Smooth muscle cell (in vitro differentiated cells): ENCODE results near the gene NPIPB6. TPM values are rescaled to one million over a fixed set of nuclear protein-coding genes. Genes with fewer than 3 reads are reported as not detected.

Source experiments
- DNase-seq: peaks from one replicate; lab custom pipeline; 2025; ENCODE audit not compliant: unreplicated experiment; lab: John Stamatoyannopoulos, UW
- H2AFZ ChIP-seq: fragments of 200-600 bp; sonication (generic); 2 replicates; pipeline ENCODE4 v1.6.0; 2016; ENCODE audit warnings: antibody characterized with exemption, low read depth, mild to moderate bottlenecking
- H3F3A ChIP-seq: fragments of 200-600 bp; sonication (generic); 2 replicates; pipeline ENCODE4 v1.6.0; 2017; ENCODE audit warnings: antibody characterized with exemption, low read depth
- H3K27ac ChIP-seq: fragments of 200-600 bp; sonication (generic); 2 replicates; pipeline ENCODE4 v1.5.1; 2016; ENCODE audit warnings: low read depth, mild to moderate bottlenecking
- H3K27me3 ChIP-seq: fragments of 200-600 bp; sonication (generic); 2 replicates; pipeline ENCODE4 v1.6.1; 2016; ENCODE audit warnings: low read depth, mild to moderate bottlenecking
- H3K36me3 ChIP-seq: fragments of 200-600 bp; sonication (generic); 2 replicates; pipeline ENCODE4 v1.5.1; 2016; ENCODE audit warnings: low read depth
- H3K4me1 ChIP-seq: fragments of 200-600 bp; sonication (generic); 2 replicates; pipeline ENCODE4 v1.5.1; 2016; ENCODE audit warnings: low read depth
- H3K4me2 ChIP-seq: fragments of 200-600 bp; sonication (generic); 2 replicates; pipeline ENCODE4 v1.6.0; 2016; ENCODE audit warnings: mild to moderate bottlenecking
- H3K4me3 ChIP-seq: fragments of 200-600 bp; sonication (generic); 2 replicates; pipeline ENCODE4 v1.5.1; 2016; ENCODE audit warnings: mild to moderate bottlenecking
- H3K79me2 ChIP-seq: fragments of 200-600 bp; sonication (generic); 2 replicates; pipeline ENCODE4 v1.6.0; 2016; ENCODE audit warnings: low read depth, mild to moderate bottlenecking
- H3K9ac ChIP-seq: fragments of 200-600 bp; sonication (generic); 2 replicates; pipeline ENCODE4 v1.6.0; 2016; ENCODE audit warnings: low read depth
- H3K9me3 ChIP-seq: fragments of 200-600 bp; sonication (generic); replicated peaks from 2 replicates; pipeline ENCODE4 v1.5.1; 2016; ENCODE audit warnings: low read depth
- H4K20me1 ChIP-seq: fragments of 200-600 bp; sonication (generic); 2 replicates; pipeline ENCODE4 v1.6.0; 2016; ENCODE audit warnings: low read depth
- CTCF ChIP-seq: fragments of 200-600 bp; sonication (generic); IDR thresholded peaks from 2 replicates; pipeline ENCODE4 v1.5.1; 2017; ENCODE audit warnings: borderline replicate concordance, mild to moderate bottlenecking, antibody characterized with exemption; ENCODE audit not compliant: insufficient read depth, poor library complexity, severe bottlenecking
- WGBS: methylation state at CpG from one replicate; pipeline ENCODE4 v1.1.7; 2016; ENCODE audit warnings: low lambda C conversion rate; 5-methylcytosine and 5-hydroxymethylcytosine counted together
- polyA plus RNA-seq: library from polyadenylated mRNA; unstranded; fragments of >200 nt; fragmentation: Nextera tagmentation; extraction: Ambion mirVana; gene quantifications from 2 replicates; pipeline ENCODE4 v1.2.1, GENCODE V29; 2016
- total RNA-seq: library from RNA; depleted of rRNA; stranded (reverse); fragments of >200 nt; gene quantifications from 2 replicates; pipeline ENCODE4 v1.2.3, GENCODE V29; 2014

The NPIPB6 gene
- total and polyA plus RNA-seq, 2 experiments from 2014 or later: 0.17 to 0.22 TPM

GRCh38 chr16:28311413-28311812 lies 51.9 kb downstream of the NPIPB6 start:
- TF ChIP-seq CTCF: no peak
- Histone ChIP-seq H3K27me3 (no peaks in the 10 kb centered on the region), H3K4me3 (no peak overlapping the region), H3K4me2 (no peak overlapping the region), H3K79me2 (no peaks in the 10 kb centered on the region), H3K36me3 (no peaks in the 10 kb centered on the region), H3K9me3 (no peaks in the 10 kb centered on the region), H4K20me1 (peaks cover under 1% of the 10 kb centered on the region), H3F3A (no peaks in the 10 kb centered on the region), H3K4me1 (no peaks in the 10 kb centered on the region), H3K27ac (no peak overlapping the region), H3K9ac (no peak overlapping the region), H2AFZ (no peak overlapping the region)
- DNase-seq: no peak
- WGBS: 93% methylated on average over 4 of the region's 4 CpGs

GRCh38 chr16:28310796-28311195 lies 52.5 kb downstream of the NPIPB6 start:
- H2AFZ ChIP-seq: no peak overlapping the region
- WGBS: 95% methylated on average over 11 of the region's 11 CpGs
- no peak overlapping the region for H3K9ac ChIP-seq
- no peak overlapping the region for H3K4me3 ChIP-seq
- H3F3A ChIP-seq: no peaks in the 10 kb centered on the region
- H3K27me3 ChIP-seq: no peaks in the 10 kb centered on the region
- no peaks in the 10 kb centered on the region for H3K79me2 ChIP-seq
- DNase-seq: no peak
- no peaks in the 10 kb centered on the region for H3K4me1 ChIP-seq
- no peaks in the 10 kb centered on the region for H3K9me3 ChIP-seq
- no peaks in the 10 kb centered on the region for H3K36me3 ChIP-seq
- no peak overlapping the region for H3K27ac ChIP-seq
- peaks cover 7% of the 10 kb centered on the region for H4K20me1 ChIP-seq
- no peak overlapping the region for H3K4me2 ChIP-seq
- no peak for TF ChIP-seq CTCF

GRCh38 chr16:28309811-28310311 lies 53.4 kb downstream of the NPIPB6 start:
- Histone ChIP-seq H3K9me3 (no peaks in the 10 kb centered on the region), H2AFZ (no peak overlapping the region), H3K9ac (no peak overlapping the region), H4K20me1 (peaks cover 11% of the 10 kb centered on the region), H3K27ac (no peak overlapping the region), H3F3A (no peaks in the 10 kb centered on the region), H3K79me2 (no peaks in the 10 kb centered on the region), H3K4me1 (no peaks in the 10 kb centered on the region), H3K27me3 (no peaks in the 10 kb centered on the region), H3K36me3 (no peaks in the 10 kb centered on the region), H3K4me2 (no peak overlapping the region), H3K4me3 (no peak overlapping the region)
- no peak for TF ChIP-seq CTCF
- 90% methylated on average over 20 of the region's 20 CpGs for WGBS
- no peak for DNase-seq
